ENCODE results near the gene PLAAT2.

Gene PLAAT2

GRCh38 chr11:63574856-63575602 lies 11.8 kb upstream of the PLAAT2 start:
- peaks cover 3% of the 10 kb centered on the region for H3K9me3 ChIP-seq (ENCODE audit: severe bottlenecking)
- peaks cover 4% of the 10 kb centered on the region for H3K4me1 ChIP-seq (ENCODE audit: insufficient read depth, poor library complexity, severe bottlenecking)
- DNase-seq (ENCODE audit: low spot score) (no peak), ATAC-seq (ENCODE audit: low read depth) (peak; percentile 45; the same call in 1 of the 3 replicates)
- H3K4me3 ChIP-seq (ENCODE audit: severe bottlenecking), result no peak overlapping the region
- TF ChIP-seq CTCF (IDR thresholded peaks at IDR 0.05; ENCODE audit: poor library complexity, severe bottlenecking), result no peak
- no peaks in the 10 kb centered on the region for H3K27me3 ChIP-seq (ENCODE audit: insufficient read depth, poor library complexity, severe bottlenecking)
- H3K36me3 ChIP-seq (ENCODE audit: low read depth), result no peaks in the 10 kb centered on the region
- no peak overlapping the region for H3K27ac ChIP-seq (ENCODE audit: poor library complexity, severe bottlenecking)

- no peaks in the 10 kb centered on the region for H3K27me3 ChIP-seq (ENCODE audit: insufficient read depth, poor library complexity, severe bottlenecking)
- H3K36me3 ChIP-seq (ENCODE audit: low read depth), result no peaks in the 10 kb centered on the region
- H3K27ac ChIP-seq (ENCODE audit: poor library complexity, severe bottlenecking), result no peak overlapping the region
- H3K4me3 ChIP-seq (ENCODE audit: severe bottlenecking), result no peak overlapping the region
- DNase-seq (ENCODE audit: low spot score) (no peak), ATAC-seq (ENCODE audit: low read depth) (peak; percentile 80)
- peaks cover 4% of the 10 kb centered on the region for H3K4me1 ChIP-seq (ENCODE audit: insufficient read depth, poor library complexity, severe bottlenecking)
- no peaks in the 10 kb centered on the region for H3K9me3 ChIP-seq (ENCODE audit: severe bottlenecking)
- TF ChIP-seq CTCF (IDR thresholded peaks at IDR 0.05; ENCODE audit: poor library complexity, severe bottlenecking), result no peak
Observed at GRCh38 chr11:63573881-63574855, 11.0 kb upstream of the PLAAT2 start.

GRCh38 chr11:63572026-63572688 lies 9.0 kb upstream of the PLAAT2 start:
- H3K4me3 ChIP-seq (ENCODE audit: severe bottlenecking), result no peak overlapping the region
- no peak for TF ChIP-seq CTCF (IDR thresholded peaks at IDR 0.05; ENCODE audit: poor library complexity, severe bottlenecking)
- H3K27ac ChIP-seq (ENCODE audit: poor library complexity, severe bottlenecking), result no peak overlapping the region
- no peaks in the 10 kb centered on the region for H3K9me3 ChIP-seq (ENCODE audit: severe bottlenecking)
- peaks cover 14% of the 10 kb centered on the region for H3K4me1 ChIP-seq (ENCODE audit: insufficient read depth, poor library complexity, severe bottlenecking)
- ATAC-seq (ENCODE audit: low read depth), result no peak
- no peaks in the 10 kb centered on the region for H3K36me3 ChIP-seq (ENCODE audit: low read depth)
- no peaks in the 10 kb centered on the region for H3K27me3 ChIP-seq (ENCODE audit: insufficient read depth, poor library complexity, severe bottlenecking)
- DNase-seq (ENCODE audit: low spot score), result no peak

GRCh38 chr11:63569570-63569969 lies 6.4 kb upstream of the PLAAT2 start:
- ATAC-seq (ENCODE audit: low read depth), result no peak
- no peak for DNase-seq (ENCODE audit: low spot score)
- Histone ChIP-seq H3K4me1 (ENCODE audit: insufficient read depth, poor library complexity, severe bottlenecking) (peaks cover 33% of the 10 kb centered on the region), H3K4me3 (ENCODE audit: severe bottlenecking) (no peak overlapping the region), H3K36me3 (ENCODE audit: low read depth) (no peaks in the 10 kb centered on the region), H3K27me3 (ENCODE audit: insufficient read depth, poor library complexity, severe bottlenecking) (no peaks in the 10 kb centered on the region), H3K27ac (ENCODE audit: poor library complexity, severe bottlenecking) (no peak overlapping the region), H3K9me3 (ENCODE audit: severe bottlenecking) (no peaks in the 10 kb centered on the region)
- no peak for TF ChIP-seq CTCF (IDR thresholded peaks at IDR 0.05; ENCODE audit: poor library complexity, severe bottlenecking)
